ENCODE measurements around the gene FAM234B. TPM values are rescaled to one million over a fixed set of nuclear protein-coding genes. Genes with fewer than 3 reads are reported as not detected.

FAM234B gene
- total and polyA plus RNA-seq, 2 experiments from 2014 or later = 9.5 to 21.1 TPM

DNA sequence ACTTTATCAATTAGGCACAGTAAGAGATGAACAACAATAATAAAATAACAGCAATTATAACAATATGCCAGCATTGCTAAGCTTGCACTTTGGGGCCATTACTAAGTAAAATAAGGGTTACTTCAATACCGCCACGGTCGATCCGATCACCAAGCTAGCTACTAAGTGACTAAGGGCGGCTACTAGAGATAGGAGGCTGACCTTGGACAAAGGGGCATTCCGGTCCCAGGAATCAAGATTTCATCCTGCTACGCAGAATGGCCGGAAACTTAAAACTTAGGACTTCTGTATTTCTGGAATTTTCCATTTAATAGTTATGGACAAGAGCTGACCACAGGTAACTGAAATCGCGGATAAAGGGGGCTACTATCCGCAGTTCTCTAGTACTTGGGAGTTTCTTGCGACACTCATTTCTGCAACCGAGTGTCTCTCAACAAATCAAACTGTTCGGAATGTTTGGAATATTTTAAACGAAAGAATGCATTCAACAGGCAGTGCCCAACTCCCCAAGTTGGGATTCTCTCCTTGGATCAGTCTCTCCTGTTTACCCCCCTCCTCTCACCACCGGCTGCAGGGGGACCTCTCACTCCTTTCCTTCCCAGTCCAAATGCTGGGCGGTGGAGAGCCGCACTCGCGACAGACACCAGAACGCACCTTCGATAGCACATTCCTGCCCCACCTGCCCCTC is 44.8 kb upstream of the FAM234B start:
- ATAC-seq = peak; percentile 26
- peak overlapping the region; percentile 90 for H2AFZ ChIP-seq
- peaks cover 20% of the 10 kb centered on the region for H3K27me3 Mint-ChIP-seq (ENCODE audit: insufficient read depth, low read depth, poor library complexity)

GRCh38 chr12:12999959-13000615 is 44.1 kb upstream of the FAM234B start, which contains the start of gene HEBP1:
HEBP1 (minus strand) TSS chr12:13000265; CDS start chr12:13000114, 151 bp downstream.
- peak within 1 kb of the TSS; percentile 90 for H3K4me3 ChIP-seq
- H3K27ac Mint-ChIP-seq = peak within 1 kb of the TSS; percentile 61
- H3K9me2 ChIP-seq (ENCODE audit: insufficient read depth) = no peaks in the 10 kb centered on the region
- peak within 1 kb of the TSS; percentile 84 for H3K4me3 Mint-ChIP-seq
- peaks cover 29% of the 10 kb centered on the region for H3K4me1 ChIP-seq (ENCODE audit: insufficient read depth)
- peaks cover 8% of the 10 kb centered on the region; the same call in 1 of the 3 replicates for H3K9me3 Mint-ChIP-seq
- DNase-seq (ENCODE audit: low spot score) (peak; percentile 94), ATAC-seq (peak; percentile 84)
- TF ChIP-seq POLR2AphosphoS5 (IDR thresholded peaks at IDR 0.05; ENCODE audit: low read depth) = peak; percentile 90
- TF ChIP-seq, protein P1, sequence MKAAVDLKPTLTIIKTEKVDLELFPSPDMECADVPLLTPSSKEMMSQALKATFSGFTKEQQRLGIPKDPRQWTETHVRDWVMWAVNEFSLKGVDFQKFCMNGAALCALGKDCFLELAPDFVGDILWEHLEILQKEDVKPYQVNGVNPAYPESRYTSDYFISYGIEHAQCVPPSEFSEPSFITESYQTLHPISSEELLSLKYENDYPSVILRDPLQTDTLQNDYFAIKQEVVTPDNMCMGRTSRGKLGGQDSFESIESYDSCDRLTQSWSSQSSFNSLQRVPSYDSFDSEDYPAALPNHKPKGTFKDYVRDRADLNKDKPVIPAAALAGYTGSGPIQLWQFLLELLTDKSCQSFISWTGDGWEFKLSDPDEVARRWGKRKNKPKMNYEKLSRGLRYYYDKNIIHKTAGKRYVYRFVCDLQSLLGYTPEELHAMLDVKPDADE (IDR thresholded peaks at IDR 0.05) = no peak
- TF ChIP-seq ZNF331 (CRISPR knock-in tag; IDR thresholded peaks at IDR 0.05; ENCODE audit: low read depth) = no peak
- no peak for TF ChIP-seq NANOG (IDR thresholded peaks at IDR 0.05; ENCODE audit: borderline replicate concordance)
- TF ChIP-seq REST (IDR thresholded peaks at IDR 0.05; ENCODE audit: unreplicated experiment) = no peak
- H3K27ac ChIP-seq (ENCODE audit: low read depth) = 0 out of 2 replicates have a peak within 1 kb of the TSS, but pooled peaks have one; percentile 50
- peaks cover 2% of the 10 kb centered on the region for H4K20me1 ChIP-seq (replicated peaks; ENCODE audit: insufficient read depth)
- peaks cover 44% of the 10 kb centered on the region for H3K4me1 Mint-ChIP-seq
- peaks cover 5% of the 10 kb centered on the region; the same call in 2 of the 3 replicates for H3K36me3 Mint-ChIP-seq (ENCODE audit: low read depth)
- H3K79me2 ChIP-seq (replicated peaks; ENCODE audit: insufficient read depth) = peaks cover 23% of the 10 kb centered on the region
- peaks cover 20% of the 10 kb centered on the region for H3K27me3 Mint-ChIP-seq (ENCODE audit: insufficient read depth, low read depth, poor library complexity)
- peak within 1 kb of the TSS; percentile 100 for H3K4me2 ChIP-seq
- no peaks in the 10 kb centered on the region for H3K36me3 ChIP-seq (ENCODE audit: insufficient read depth)
- 0 out of 2 replicates have a peak, but pooled peaks cover 6% of the 10 kb centered on the region for H3F3A ChIP-seq (replicated peaks; ENCODE audit: low read depth)
- peaks cover 21% of the 10 kb centered on the region for H3K27me3 ChIP-seq (ENCODE audit: insufficient read depth)
- H2AFZ ChIP-seq = peak within 1 kb of the TSS; percentile 94

More for the DNA sequence above, 44.8 kb upstream of the FAM234B start:
- Histone ChIP-seq H3F3A (replicated peaks; ENCODE audit: low read depth) (0 out of 2 replicates have a peak, but pooled peaks cover 6% of the 10 kb centered on the region), H3K27me3 (ENCODE audit: insufficient read depth) (peaks cover 21% of the 10 kb centered on the region), H3K4me2 (peak overlapping the region; percentile 81), H3K4me3 (peak overlapping the region; percentile 90), H3K27ac (ENCODE audit: low read depth) (no peak overlapping the region), H3K79me2 (replicated peaks; ENCODE audit: insufficient read depth) (peaks cover 23% of the 10 kb centered on the region), H3K4me1 (ENCODE audit: insufficient read depth) (peaks cover 28% of the 10 kb centered on the region), H4K20me1 (replicated peaks; ENCODE audit: insufficient read depth) (peaks cover 3% of the 10 kb centered on the region), H3K9me2 (ENCODE audit: insufficient read depth) (no peaks in the 10 kb centered on the region), H3K36me3 (ENCODE audit: insufficient read depth) (no peaks in the 10 kb centered on the region)
- H3K27ac Mint-ChIP-seq = peak overlapping the region; percentile 61; the same call in 1 of the 2 replicates
- H3K4me1 Mint-ChIP-seq = peaks cover 42% of the 10 kb centered on the region
- DNase-seq (ENCODE audit: low spot score) = peak; percentile 69
- H3K36me3 Mint-ChIP-seq (ENCODE audit: low read depth) = peaks cover 5% of the 10 kb centered on the region; the same call in 2 of the 3 replicates
- TF ChIP-seq CREB1 (CRISPR knock-in tag; IDR thresholded peaks at IDR 0.05; ENCODE audit: low read depth) (no peak), CTCF (conservative IDR thresholded peaks at IDR 0.05; ENCODE audit: low read depth in 2 of 2) (0 out of 4 replicates have a peak, but pooled peaks of 1 of the 2 experiments have one; percentile 6)
- peak overlapping the region; percentile 84 for H3K4me3 Mint-ChIP-seq
- H3K9me3 Mint-ChIP-seq = peaks cover 8% of the 10 kb centered on the region; the same call in 1 of the 3 replicates

Measured in GM23338 (cell line).